HG03457 (cell line): Measurements from ENCODE around the gene SYK.
"Not testable (repeated sequence)": the region's sequence is repeated elsewhere in the genome, so short reads cannot be mapped to it uniquely, and the experiment has no call there.

Source experiments
- ATAC-seq: cut with Tn5 transposase; IDR thresholded peaks from one replicate; pipeline ENCODE4 v1.9.1; 2021; ENCODE audit warnings: moderate number of reproducible peaks; ENCODE audit not compliant: unreplicated experiment

Gene SYK

DNA sequence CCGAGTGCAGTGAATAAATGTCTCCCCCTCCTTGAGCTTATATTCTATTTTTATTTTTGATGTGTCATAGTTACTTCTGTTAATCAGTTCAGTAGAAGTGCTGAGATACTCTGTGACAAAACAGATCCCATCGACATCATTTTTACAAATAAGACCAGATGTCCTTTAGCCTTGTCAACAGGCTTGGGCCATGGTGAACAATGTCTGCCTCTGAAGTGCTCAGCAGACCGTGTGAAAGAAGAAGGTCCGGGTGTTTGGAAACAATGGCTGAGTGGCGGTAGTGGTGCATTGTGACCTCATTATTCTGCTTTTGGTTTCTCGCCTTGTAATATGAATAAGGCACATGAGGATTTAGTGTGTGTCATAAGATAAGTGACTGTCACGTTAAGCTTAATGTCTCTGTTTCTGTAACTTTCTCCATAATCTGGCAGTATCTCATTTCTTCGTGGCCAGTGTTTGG is 71.2 kb downstream of the SYK start:
- no peak for ATAC-seq

DNA sequence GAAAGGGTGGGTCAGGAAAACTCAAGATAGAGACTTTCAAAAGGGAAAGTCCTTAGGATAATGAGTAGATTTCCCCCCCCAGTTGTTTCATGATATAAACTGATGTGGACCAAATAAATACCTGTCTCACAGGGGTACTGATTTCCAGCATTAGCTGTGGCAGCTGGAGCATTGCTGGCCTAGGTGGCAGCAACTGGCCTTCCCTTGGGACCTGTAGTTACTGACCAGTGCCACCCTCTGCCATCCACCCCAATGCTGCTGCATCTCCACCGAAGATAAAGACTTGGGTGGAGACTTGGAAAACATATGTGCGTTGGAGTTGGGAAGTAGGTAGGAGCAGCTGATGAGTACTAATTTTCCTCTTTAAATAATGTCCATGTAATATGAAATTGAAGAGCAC is 71.8 kb downstream of the SYK start:
- no peak for ATAC-seq

DNA sequence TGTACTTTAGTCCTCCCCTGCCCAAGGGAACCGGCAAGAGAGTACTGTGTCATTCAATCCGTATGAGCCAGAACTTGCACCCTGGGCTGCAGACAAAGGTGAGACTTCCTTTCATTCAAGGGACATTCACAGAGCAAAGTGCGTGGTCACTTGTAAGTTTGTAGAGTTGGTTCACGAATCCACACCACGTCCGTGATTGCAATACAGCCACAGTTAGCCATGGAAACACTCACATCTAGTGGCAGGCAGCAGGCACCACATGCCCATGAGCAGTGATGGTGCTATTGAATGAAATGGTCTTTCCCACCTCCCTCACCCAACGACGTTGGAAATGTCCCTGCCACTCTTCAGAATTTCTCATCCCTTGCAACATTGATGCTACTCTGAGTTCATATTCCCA is 72.6 kb downstream of the SYK start:
- no peak for ATAC-seq

DNA sequence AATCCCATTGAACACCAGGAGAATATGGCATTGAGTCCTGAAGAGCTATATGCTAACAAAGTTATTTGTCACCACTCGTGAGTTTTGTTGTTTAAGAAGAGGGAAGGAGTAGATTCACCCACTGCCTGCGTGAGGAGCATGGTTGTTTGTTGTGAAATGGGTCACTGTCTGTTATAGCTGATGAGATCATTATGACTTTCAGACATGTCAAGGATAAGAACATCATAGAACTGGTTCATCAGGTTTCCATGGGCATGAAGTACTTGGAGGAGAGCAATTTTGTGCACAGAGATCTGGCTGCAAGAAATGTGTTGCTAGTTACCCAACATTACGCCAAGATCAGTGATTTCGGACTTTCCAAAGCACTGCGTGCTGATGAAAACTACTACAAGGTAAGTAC is 76.9 kb downstream of the SYK start:
- ATAC-seq = no peak

DNA sequence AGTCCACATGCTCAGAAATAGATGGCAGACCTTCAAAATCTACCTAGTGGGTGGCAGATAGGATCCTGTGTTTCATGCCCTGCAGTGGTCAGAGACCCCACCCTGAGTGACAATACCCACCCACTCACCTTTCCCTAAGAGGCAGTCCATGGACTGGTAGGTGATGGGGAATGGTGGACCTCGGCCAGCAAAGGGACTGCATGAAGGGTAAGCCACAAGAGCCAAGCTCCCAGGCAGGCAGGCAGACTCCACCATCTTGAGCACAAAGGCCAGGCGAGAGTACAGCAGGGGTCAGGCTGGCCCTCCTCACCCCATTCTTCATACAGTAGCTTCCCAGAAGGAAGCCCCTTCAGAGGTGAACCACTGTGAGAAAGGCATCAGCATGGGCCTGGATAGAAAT is 78.4 kb downstream of the SYK start:
- ATAC-seq = no peak

DNA sequence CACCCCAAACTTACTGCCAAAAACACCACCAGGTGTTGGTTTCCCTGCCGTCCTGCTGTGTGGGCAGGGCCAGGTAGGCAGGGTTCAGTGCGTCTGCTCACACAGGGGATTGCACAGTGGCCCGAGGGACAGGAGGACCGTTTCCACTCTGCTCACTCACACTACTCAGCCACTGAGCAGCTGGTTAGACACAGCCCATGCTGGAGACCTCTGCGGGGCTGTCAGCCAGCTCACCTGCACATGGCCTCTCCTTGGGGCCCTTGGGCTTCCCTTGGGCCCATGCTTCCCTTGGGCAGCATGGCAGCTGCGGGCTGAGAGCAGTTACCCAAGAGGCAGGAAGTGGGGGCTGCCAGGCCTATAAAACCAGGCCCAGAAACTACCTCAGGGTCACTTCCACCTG is 79.0 kb downstream of the SYK start:
- ATAC-seq = no peak

DNA sequence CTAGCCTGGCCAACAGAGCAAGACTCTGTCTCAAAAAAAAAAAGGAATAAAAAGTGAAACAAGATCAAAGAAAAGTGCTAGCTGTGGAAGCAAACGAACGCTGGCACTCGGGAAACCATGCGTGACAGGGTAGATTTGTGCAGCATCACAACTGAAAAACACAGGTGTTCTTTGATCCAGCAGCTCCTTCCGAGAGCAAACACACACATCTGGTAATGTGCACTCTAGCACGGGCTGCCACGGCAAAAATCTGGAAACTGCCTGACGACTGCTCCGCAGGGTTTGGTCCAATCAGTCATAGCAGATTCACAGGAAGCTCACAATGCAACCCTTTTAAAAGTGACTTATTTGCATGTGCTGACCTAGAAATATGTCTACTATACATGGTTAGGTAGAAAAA is 80.0 kb downstream of the SYK start:
- no peak for ATAC-seq

DNA sequence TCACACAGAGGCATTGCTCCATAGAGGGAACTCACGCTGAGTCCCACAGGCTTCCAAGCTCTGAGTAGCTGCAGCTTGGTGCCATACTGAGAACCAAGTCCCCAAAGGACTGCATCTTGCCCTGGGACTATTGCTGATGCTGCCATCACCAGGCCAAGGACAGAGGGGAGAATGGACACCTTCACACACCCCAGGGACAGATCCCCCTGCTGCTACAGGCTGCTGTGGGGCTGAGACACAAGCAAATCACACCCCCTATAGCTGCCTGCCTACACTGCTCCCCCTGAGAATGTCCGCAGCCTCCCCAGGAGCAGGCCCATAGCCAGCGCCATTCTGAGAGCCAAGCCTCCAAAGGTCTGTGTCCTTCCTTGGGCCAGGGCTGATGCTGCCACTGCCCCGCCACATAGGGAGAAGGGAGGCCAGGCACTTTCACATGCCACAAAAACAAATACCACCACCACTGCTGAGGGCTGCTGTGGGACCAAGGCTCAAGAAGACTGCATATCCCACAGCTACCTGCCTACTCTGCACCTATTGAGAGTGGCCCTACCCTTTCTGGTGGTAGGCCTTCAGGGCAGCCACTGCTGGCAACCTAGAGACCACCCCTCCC is 81.5 kb downstream of the SYK start:
- no peak for ATAC-seq

DNA sequence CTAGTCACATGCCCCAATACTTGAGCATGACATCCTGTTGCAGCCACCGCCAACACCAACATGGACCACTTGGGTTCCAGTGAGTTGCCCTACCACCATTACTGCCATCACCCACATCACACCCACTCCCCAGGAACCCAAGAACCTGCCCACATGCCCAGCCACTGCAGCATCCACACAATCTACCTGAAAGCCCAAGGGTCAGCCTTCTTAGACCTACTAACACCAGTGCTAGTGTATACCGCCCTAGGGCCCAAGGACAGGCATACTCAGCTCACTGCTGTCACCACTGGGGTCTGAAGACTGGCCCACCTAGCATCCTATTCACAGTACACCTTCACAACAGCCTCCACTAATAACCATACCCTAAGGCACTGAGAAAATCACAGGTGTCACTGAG is 82.0 kb downstream of the SYK start:
- ATAC-seq = no peak

DNA sequence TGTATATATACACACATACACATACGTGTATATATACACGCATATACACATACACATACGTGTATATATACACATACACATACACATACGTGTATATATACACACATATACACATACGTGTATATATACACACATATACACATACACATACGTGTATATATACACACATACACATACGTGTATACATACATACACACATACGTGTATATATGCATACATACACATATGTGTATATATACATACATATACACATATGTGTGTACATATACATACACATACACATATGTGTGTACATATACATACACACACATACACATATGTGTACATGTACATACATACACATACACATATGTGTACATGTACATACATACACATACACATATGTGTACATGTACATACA is 82.6 kb downstream of the SYK start:
- ATAC-seq = no peak

DNA sequence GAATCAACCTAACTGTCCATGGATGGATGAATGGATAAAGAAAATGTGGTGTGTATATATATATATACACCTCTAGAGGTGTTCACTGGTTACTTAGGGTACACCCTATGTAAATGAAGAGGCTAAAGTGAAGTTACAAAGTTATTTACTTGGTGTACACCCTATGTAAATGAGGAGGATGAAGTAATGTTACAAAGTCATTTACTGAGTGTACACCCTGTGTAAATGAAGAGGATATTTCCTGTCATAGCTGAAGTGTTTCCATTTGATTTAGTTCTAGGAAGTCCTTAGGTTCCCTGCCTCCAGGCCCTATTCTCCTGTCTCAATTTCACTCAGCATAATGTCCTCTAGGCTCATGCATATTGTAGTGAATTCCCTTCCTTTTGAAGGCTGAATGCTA is 85.2 kb downstream of the SYK start:
- ATAC-seq = not testable (repeated sequence)

DNA sequence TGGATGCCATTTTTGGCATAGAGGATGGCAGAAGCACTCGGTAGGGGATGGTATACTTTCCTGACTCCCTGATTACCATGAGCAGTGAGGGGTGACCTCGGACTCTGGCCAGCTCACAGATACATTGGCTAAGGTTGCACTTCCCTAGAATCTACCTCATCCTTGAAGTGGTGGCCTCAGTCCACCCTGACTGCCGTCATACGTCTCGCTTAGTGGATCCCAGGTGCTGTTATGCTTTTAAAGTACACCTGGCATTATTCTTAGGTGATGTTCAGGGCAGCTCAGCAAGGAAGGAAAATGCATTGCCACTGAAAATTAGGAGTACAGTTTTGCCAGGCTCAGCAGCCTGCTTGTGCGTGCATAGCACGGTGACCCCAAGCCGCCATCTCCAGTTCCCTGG is 87.3 kb downstream of the SYK start:
- no peak for ATAC-seq

DNA sequence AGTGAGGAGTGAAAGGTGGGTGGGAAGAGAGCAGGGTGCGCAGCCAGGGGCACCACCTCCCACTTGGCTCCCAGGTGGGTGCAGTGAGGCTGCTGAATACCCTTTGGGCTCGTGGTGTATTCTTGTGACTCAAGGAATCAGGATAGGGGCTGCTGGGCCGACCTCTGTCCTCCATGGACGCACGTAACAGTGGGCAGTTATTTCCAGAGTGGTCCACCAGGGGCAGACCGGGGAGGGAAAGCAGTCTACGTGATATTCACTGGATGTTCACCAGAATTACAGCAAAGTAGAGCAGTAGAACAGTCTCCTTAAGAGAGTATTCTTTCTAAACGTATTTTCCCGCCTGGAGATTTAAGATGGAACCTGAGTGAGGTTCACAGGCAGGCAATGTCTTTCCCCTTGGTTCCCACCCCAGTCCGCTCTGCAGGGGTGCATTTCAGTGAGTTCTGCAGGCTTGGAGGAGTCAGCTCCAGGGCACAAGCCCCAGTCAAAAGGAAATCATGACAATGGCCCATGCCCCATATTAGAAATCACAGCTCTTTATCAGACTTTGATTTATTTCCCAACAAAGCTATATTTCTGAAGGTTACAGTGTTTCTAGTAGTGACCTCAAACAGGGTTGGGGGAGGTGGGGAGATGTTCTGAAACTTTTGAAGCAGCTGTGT is 88.7 kb downstream of the SYK start:
- ATAC-seq = no peak

DNA sequence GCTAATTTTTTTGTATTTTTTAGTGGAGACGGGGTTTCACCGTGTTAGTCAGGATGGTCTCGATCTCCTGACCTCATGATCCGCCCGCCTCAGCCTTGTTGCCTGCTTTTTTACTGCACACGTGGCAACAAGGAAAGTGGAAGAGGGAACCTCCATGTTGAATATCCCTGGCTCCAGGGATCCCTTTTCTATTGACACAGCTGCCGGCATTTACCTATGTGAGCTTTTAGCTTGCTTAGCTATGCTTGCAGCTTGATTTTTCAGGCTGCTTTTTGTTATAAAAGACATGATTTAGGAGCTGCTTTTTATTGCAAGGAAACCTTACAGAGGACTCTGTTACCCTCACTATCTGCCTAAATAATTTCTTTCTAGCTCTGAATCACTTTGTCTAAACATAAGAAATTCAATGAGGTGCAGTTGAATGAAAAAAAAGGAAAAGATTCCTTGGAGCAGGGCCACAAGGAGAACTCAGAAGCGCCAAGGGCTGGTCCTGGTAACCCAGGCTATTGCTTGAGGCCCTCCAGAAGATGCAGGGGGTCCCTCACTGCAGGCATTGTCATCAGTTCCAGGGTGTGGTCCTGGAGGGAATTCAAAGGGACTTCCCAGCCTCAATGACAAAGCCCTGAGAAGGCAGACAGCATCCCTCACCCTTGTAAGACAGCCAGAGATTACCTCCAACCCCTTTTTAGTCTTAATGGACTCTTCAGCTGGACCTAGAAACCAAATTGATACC is 89.9 kb downstream of the SYK start:
- ATAC-seq = no peak

DNA sequence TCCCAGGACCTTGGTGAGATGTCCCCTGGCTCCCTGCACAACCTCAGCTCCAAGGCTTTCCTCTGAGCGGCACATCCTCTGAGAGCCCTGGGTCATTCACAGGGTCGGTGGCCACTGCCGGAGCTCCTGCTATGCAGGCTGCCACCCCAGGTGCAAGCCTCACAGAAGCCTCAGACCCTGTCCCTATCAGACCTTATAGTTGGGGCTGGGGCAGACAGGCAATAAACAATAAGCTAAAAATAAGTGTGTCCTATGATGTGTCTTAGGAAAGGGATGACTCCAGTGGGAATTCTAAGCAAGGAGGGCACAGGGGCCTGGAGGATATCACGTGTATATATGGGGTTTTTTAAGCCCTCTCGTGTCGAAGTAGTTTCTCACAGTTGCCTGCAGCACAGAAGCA is 91.3 kb downstream of the SYK start:
- no peak for ATAC-seq

DNA sequence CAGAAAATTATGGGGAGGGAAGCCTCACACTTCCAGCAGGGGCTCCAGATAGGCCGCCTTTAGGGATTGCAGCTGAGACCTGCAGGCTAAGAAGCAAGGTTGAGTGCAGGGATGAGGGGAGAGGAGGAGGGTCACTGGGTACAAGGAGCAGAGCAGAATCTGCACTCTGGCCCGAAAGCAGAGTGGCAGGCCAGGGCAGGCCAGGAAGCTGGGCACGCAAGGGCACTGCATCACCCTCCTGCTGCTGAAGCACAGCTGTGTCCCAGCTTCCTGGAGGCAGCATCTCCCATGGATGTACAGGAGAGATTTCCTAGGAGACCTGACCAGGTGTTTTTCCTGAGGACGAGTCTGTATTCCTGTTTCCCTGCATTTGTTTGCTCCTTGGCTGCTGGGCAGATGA is 92.1 kb downstream of the SYK start:
- no peak for ATAC-seq

DNA sequence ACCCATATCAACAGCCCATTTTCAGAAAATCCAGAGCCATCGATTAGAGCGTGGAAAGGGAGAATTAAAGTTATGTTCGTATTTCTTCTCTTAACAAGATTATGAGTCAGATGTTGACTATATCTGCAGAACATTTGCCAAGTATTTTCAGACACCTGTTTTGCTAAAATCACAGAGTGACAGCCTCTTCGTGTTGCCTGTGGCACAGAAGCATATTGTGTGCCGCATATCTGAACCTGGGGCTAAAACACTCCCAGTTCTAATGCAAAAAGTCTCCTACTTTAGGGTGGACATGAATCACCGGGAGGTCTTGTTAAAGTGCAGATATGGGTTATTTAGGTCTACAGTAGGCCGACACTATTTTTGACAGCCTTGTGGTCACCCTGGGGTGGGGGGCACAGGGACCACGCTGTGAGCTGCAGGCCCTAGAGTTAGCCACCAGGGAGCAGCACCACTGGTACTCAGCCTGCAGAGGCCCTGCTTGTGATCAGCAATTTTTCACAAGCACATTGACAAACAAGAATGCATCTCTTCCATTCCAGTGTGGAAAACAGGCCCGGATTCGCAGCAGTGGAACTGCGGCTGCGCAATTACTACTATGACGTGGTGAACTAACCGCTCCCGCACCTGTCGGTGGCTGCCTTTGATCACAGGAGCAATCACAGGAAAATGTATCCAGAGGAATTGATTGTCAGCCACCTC is 93.5 kb downstream of the SYK start:
- no peak for ATAC-seq

DNA sequence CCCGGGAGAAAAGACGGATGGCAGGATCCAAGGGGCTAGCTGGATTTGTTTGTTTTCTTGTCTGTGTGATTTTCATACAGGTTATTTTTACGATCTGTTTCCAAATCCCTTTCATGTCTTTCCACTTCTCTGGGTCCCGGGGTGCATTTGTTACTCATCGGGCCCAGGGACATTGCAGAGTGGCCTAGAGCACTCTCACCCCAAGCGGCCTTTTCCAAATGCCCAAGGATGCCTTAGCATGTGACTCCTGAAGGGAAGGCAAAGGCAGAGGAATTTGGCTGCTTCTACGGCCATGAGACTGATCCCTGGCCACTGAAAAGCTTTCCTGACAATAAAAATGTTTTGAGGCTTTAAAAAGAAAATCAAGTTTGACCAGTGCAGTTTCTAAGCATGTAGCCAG is 94.2 kb downstream of the SYK start:
- ATAC-seq = no peak

DNA sequence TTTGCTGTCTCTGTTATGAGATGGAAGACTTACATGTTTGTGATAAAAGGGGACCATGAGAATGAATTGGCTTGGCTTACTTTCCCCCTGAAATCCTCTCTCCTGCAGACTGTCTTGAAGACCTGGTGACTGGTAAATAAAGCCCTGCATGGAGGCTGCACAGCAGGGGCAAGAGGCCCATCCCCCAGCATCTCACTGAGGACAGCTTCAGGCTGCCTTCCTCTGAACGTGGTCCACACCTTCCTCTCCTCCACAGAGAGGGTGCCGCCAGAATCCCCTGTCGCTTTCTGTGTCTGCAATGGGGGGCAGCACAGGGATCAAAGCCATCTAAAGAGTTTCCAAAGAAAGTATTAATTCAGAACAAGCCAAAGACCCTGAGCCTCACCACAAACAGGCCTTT is 94.6 kb downstream of the SYK start:
- ATAC-seq = no peak

DNA sequence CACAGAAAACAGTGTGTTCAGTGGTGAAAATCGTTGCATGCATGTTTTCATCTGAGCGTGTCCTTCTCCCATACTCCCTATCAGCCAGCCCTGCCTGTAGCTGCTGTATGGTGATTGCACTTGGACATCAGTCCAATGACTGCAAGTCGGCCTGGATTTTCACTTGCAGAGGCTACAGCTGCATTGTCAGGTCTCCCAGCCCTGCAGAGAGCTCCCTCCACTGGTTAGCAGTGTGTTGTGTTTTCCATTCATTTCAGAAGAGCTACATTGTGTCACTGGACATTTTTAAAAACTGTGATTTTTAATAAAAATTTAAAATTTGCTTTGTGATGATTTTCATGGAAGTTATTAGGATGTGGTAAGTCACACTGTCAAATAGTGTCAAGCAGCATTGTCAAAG is 96.6 kb downstream of the SYK start:
- ATAC-seq = no peak

DNA sequence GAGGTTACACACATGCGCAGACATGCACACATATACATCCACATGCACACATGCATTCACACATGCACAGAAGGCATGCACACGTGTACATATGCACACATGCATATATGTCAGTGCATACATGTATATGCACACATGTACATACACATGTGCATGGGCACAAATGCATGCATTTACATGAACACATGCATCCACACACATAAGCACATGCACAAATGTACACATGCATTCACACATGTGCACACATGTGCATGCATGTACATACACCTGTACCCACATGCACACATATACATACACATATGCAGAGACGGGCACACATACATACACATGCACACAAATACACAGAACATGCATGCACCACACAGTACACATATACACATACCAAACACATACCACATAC is 97.7 kb downstream of the SYK start:
- no peak for ATAC-seq

DNA sequence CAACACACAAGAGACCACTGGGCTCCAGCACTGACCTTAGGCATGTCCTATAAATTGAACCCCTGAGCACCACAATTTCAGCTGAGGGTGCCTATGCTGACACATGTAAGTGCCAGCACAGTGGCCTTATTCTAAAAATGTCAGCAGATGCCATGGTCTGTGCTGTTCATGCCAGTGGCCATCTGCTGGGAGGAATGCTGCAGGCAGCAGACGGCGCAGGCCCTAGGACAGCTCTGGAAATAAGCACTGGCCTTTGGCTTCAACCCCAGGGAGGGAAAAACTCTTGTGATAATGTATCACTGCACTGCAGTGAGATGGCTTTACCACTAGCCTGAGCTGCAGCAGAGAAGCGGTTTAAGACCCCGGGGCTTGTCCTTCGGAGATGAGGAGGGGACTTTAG is 98.5 kb downstream of the SYK start:
- no peak for ATAC-seq
